NB4 (cell line): ENCODE measurements around the gene OPCML.

Experiments used
- DNase-seq: peaks from one replicate; pipeline ENCODE4 v3.0.0; 2010; ENCODE audit warnings: low read depth
- H3K4me3 ChIP-seq: one replicate; pipeline ENCODE4 v1.5.1; 2011; ENCODE audit warnings: mild to moderate bottlenecking, low read depth, low read length, moderate library complexity
- MYC ChIP-seq: IDR thresholded peaks from 2 replicates; pipeline ENCODE4 v1.6.1; 2011; ENCODE audit warnings: low read depth, low read length
- POLR2A ChIP-seq: IDR thresholded peaks from 2 replicates; pipeline ENCODE4 v1.6.1; 2011; ENCODE audit warnings: mild to moderate bottlenecking; ENCODE audit not compliant: insufficient read length; ENCODE audit errors: extremely low read depth
- TF ChIP-seq, protein P1 (sequence below): IDR thresholded peaks from 2 replicates; pipeline ENCODE4 v1.6.1; 2011; ENCODE audit warnings: low read depth, low read length
- TF ChIP-seq, protein P2 (sequence below): IDR thresholded peaks from one replicate; pipeline ENCODE4 v1.5.1; 2012; ENCODE audit warnings: low read depth, low read length

OPCML gene

DNA sequence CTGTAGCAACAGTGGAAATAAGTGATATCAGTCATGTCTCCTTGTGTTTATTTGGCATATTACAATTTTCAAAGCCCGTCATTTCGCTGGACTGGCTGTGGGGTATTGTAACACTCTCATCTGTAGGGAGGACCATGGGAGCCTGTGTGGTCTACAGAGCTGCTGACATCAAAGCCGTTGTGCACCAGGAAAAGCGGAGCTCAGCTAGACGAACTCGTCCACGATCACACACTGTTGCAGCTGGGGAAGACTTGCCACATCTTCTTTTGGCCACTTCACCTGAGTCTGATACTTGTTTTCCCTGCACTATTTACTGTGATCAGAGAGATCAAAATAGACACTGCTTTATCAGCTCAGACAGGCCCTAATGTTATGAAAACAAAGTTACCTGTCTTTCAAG, 741.3 kb downstream of the OPCML start:
- TF ChIP-seq, protein P1, sequence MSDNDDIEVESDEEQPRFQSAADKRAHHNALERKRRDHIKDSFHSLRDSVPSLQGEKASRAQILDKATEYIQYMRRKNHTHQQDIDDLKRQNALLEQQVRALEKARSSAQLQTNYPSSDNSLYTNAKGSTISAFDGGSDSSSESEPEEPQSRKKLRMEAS: no peak
- TF ChIP-seq MYC: no peak
- TF ChIP-seq, protein P2, sequence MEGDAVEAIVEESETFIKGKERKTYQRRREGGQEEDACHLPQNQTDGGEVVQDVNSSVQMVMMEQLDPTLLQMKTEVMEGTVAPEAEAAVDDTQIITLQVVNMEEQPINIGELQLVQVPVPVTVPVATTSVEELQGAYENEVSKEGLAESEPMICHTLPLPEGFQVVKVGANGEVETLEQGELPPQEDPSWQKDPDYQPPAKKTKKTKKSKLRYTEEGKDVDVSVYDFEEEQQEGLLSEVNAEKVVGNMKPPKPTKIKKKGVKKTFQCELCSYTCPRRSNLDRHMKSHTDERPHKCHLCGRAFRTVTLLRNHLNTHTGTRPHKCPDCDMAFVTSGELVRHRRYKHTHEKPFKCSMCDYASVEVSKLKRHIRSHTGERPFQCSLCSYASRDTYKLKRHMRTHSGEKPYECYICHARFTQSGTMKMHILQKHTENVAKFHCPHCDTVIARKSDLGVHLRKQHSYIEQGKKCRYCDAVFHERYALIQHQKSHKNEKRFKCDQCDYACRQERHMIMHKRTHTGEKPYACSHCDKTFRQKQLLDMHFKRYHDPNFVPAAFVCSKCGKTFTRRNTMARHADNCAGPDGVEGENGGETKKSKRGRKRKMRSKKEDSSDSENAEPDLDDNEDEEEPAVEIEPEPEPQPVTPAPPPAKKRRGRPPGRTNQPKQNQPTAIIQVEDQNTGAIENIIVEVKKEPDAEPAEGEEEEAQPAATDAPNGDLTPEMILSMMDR: no peak
- TF ChIP-seq POLR2A: no peak
- DNase-seq: no peak
- no peak overlapping the region for H3K4me3 ChIP-seq

DNA sequence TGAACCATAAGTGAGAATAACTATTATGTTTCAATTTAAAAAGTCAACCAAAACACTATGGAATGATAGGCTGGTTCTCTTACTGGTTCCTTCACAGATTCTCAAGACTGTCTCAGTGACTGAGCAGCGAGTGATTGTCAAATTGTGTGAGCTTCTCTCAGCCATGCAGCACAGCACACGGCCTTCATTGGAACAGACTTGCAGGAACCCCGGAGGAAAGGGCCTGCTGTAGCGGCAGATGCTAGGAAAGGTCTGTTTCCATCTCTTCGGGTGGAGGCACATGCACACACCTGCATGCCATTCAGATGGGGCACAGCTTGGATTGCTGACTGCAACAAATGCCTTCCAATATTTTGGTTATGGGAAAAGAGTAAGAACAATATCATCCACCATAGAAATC, 741.8 kb downstream of the OPCML start:
- TF ChIP-seq MYC: no peak
- TF ChIP-seq POLR2A: no peak
- TF ChIP-seq, protein P2: no peak
- TF ChIP-seq, protein P1: no peak
- H3K4me3 ChIP-seq: no peak overlapping the region
- DNase-seq: no peak

DNA sequence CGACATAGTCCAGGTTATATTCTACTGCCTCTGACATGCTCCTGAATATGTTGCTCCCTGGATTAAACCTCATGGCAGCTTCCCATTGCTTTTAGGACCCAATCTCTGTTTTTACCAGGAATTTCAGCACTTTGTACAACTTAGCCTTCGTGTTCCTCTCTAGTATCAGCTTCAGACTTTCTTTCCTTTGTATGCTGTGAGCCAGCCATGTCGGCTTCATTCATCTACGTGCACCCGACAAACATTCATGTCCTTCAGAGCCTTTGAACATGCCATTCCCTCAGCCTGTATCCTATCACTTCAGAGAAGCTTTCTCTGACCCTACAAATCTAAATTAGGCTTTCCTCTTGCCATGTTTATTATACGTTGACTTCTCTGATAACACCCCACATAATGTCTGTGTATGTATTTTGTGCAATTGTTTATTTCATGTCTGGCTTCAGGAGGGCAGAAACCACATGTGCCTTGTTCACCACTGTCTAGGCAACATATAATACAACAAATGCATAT, 743.4 kb downstream of the OPCML start:
- DNase-seq: no peak
- TF ChIP-seq, protein P1: no peak
- TF ChIP-seq POLR2A (no peak), MYC (no peak)
- TF ChIP-seq, protein P2: no peak
- no peak overlapping the region for H3K4me3 ChIP-seq

DNA sequence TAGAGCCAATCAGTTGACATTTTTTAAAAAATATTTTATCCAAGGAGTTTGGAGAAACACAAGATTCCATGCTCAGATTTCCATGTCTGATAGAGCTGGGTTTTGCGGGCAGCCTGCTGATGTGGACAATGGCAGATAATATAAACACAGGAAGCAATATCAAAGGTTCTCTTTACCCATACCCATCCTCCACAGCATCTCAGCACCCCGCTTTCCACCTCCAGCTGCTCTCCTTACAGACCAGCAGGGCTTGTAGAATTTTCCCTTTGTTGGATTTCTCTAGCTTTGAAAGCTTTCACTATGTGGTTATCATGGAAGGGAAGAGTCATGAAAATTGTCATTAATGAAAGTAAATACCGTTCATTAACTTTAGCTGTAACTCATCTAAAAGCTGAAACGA, 746.4 kb downstream of the OPCML start:
- no peak for DNase-seq
- H3K4me3 ChIP-seq: no peak overlapping the region
- no peak for TF ChIP-seq MYC
- TF ChIP-seq POLR2A: no peak
- TF ChIP-seq, protein P1: no peak

DNA sequence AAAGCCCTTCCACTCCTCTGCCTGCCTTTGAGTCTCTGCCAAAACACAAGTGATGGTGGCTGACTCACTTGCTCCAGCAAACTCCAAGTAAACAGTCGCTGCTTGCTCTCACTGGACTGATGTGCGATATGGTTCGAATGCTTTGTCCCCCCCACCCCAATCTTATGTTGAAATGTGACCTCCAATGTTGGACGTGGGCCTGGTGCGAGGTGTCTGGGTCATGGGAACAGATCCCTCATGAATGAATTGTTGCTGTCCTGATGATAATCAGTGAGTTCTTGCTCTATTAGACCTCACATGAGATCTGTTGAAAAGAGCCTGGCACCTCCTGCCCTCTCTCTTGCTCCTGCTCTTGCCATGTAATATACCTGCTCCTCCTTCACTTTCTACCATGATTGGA, 747.9 kb downstream of the OPCML start:
- DNase-seq: no peak
- TF ChIP-seq, protein P2: no peak
- no peak for TF ChIP-seq MYC
- no peak for TF ChIP-seq POLR2A
- TF ChIP-seq, protein P1: no peak
- H3K4me3 ChIP-seq: no peak overlapping the region

DNA sequence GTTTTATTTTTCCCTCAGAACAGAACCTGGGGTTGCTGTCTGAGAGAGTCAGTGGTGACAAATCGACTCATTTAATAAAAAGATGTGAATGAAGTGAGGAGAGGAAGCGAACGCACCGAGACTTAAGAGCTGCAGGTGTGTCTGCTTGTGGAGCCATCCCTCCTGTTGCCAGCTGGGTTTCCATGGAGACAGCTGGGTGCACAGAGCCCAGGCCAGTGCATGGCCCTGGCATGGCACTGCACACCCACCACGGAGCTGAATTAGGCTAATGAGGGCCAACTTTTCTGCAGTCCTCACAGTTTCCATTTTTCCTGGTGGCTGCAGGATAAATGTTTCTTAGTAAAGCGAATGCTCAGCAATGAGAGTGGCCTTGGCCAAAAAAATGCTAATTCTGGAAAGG, 750.2 kb downstream of the OPCML start:
- TF ChIP-seq POLR2A: no peak
- TF ChIP-seq MYC: no peak
- TF ChIP-seq, protein P1: no peak
- TF ChIP-seq, protein P2: no peak
- H3K4me3 ChIP-seq: no peak overlapping the region
- no peak for DNase-seq
